Progenitor cell of endocrine pancreas (in vitro differentiated cells): ENCODE measurements around the gene UAP1. TPM values are rescaled to one million over a fixed set of nuclear protein-coding genes. Genes with fewer than 3 reads are reported as not detected.

Experiments
- DNase-seq: peaks from one replicate; pipeline ENCODE4 v3.0.0; 2021; ENCODE audit warnings: low spot score; ENCODE audit not compliant: unreplicated experiment
- H3K27ac Mint-ChIP-seq: 2 replicates; pipeline ENCODE4 v1.8.0; 2021; ENCODE audit warnings: mild to moderate bottlenecking, moderate library complexity, mixed read lengths
- H3K27me3 Mint-ChIP-seq: 2 replicates; pipeline ENCODE4 v1.8.0; 2021; ENCODE audit warnings: mixed read lengths
- H3K36me3 Mint-ChIP-seq: 2 replicates; pipeline ENCODE4 v1.8.0; 2022; ENCODE audit warnings: mixed read lengths; ENCODE audit not compliant: insufficient read depth
- H3K4me1 Mint-ChIP-seq: 2 replicates; pipeline ENCODE4 v1.8.0; 2021; ENCODE audit warnings: low read depth, mixed read lengths
- H3K4me3 Mint-ChIP-seq: 2 replicates; pipeline ENCODE4 v1.8.0; 2021; ENCODE audit warnings: low read depth, mild to moderate bottlenecking, moderate library complexity, mixed read lengths
- H3K9me3 Mint-ChIP-seq: 2 replicates; pipeline ENCODE4 v1.8.0; 2021; ENCODE audit warnings: low read depth, mixed read lengths
- total RNA-seq: library from RNA; stranded (reverse); gene quantifications from 2 replicates; pipeline ENCODE4 v1.2.1, GENCODE V29; 2021
- TF ChIP-seq, protein P1 (sequence below): fragments of 200-600 bp; sonication (generic); IDR thresholded peaks from one replicate; pipeline ENCODE4 v1.5.0; 2021; ENCODE audit warnings: antibody characterized with exemption, mild to moderate bottlenecking; ENCODE audit not compliant: unreplicated experiment

UAP1 gene
- total RNA-seq, 1 donor from 2014 or later = 30.8 TPM

DNA sequence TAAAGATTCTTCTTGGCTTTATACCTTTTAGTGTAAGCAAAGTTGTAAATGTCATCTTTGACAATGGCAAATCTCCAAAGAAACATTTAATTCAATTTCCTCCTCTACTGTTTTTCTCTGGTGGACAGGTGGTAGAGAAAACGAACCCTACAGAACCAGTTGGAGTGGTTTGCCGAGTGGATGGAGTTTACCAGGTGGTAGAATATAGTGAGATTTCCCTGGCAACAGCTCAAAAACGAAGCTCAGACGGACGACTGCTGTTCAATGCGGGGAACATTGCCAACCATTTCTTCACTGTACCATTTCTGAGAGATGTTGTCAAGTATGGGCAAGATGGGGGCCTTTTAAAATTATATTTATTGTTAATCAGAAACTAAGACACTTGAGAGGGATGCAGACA is 25.8 kb downstream of the UAP1 start:
- H3K9me3 Mint-ChIP-seq = no peaks in the 10 kb centered on the region
- no peak for DNase-seq
- H3K4me1 Mint-ChIP-seq = no peaks in the 10 kb centered on the region
- TF ChIP-seq, protein P1, sequence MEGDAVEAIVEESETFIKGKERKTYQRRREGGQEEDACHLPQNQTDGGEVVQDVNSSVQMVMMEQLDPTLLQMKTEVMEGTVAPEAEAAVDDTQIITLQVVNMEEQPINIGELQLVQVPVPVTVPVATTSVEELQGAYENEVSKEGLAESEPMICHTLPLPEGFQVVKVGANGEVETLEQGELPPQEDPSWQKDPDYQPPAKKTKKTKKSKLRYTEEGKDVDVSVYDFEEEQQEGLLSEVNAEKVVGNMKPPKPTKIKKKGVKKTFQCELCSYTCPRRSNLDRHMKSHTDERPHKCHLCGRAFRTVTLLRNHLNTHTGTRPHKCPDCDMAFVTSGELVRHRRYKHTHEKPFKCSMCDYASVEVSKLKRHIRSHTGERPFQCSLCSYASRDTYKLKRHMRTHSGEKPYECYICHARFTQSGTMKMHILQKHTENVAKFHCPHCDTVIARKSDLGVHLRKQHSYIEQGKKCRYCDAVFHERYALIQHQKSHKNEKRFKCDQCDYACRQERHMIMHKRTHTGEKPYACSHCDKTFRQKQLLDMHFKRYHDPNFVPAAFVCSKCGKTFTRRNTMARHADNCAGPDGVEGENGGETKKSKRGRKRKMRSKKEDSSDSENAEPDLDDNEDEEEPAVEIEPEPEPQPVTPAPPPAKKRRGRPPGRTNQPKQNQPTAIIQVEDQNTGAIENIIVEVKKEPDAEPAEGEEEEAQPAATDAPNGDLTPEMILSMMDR = no peak
- H3K27ac Mint-ChIP-seq = no peak overlapping the region
- H3K36me3 Mint-ChIP-seq = peaks cover 10% of the 10 kb centered on the region
- H3K27me3 Mint-ChIP-seq = no peaks in the 10 kb centered on the region
- no peak overlapping the region for H3K4me3 Mint-ChIP-seq

DNA sequence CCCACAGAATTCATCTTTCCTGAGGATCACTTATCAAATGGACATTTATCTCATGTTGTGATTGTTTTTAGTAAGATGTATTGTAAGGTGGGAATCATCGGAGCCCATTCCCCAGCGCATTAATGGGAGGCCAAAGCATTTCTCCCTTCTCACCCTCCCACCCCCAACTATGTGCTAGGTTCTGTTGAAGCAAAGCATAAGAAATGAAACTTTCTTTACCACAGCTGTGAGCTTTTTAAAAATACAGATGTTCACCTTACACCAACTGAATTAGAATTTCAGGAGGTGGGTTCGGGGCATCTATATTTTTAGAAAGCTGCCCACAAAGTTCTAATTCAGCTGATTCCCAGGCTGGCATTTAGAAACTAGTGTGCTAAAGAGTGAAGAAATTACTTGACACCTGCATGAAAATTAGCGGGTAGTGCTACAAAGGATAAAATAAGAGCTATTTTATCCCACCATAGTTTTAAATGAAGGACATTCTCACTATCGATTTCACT is 26.3 kb downstream of the UAP1 start:
- peaks cover 13% of the 10 kb centered on the region for H3K36me3 Mint-ChIP-seq
- no peak overlapping the region for H3K4me3 Mint-ChIP-seq
- TF ChIP-seq, protein P1 = no peak
- H3K27ac Mint-ChIP-seq = no peak overlapping the region
- H3K4me1 Mint-ChIP-seq = no peaks in the 10 kb centered on the region
- H3K9me3 Mint-ChIP-seq = no peaks in the 10 kb centered on the region
- no peaks in the 10 kb centered on the region for H3K27me3 Mint-ChIP-seq
- no peak for DNase-seq

DNA sequence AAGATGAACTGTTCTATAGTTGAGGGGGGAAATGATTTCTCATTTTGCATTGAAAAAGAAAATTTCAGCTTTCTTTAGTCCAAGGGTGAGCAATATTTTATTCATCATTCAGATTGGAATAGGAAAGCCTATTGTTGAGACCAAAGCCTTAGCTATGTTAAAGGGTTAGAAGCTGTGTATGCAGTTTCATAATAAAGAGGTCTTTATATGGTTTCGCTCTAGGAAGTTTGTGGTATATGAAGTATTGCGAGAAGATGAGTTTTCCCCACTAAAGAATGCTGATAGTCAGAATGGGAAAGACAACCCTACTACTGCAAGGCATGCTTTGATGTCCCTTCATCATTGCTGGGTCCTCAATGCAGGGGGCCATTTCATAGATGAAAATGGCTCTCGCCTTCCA is 28.6 kb downstream of the UAP1 start:
- Mint-ChIP-seq H3K4me3 (no peak overlapping the region), H3K27me3 (no peaks in the 10 kb centered on the region), H3K36me3 (peaks cover 13% of the 10 kb centered on the region), H3K4me1 (no peaks in the 10 kb centered on the region), H3K27ac (no peak overlapping the region), H3K9me3 (no peaks in the 10 kb centered on the region)
- TF ChIP-seq, protein P1 = no peak
- no peak for DNase-seq

DNA sequence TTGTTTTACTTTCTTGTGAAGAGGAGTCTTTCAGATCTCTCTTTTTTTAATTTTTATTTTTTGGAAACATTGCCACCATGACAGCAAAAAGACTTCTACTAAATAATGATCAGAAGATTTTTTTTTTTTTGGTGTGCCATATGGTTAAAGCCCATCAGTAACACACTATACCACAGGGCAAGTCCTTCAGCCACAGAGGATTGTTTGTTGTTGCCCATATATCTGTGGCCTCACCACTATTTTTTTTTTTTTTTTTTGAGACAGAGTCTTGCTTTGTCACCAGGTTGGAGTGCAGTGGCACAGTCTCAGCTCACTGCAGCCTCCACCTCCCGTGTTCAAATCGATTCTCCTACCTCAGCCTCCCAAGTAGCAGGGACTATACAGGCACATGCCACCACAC is 29.2 kb downstream of the UAP1 start:
- no peaks in the 10 kb centered on the region for H3K9me3 Mint-ChIP-seq
- TF ChIP-seq, protein P1 = no peak
- H3K36me3 Mint-ChIP-seq = peaks cover 13% of the 10 kb centered on the region
- H3K27me3 Mint-ChIP-seq = no peaks in the 10 kb centered on the region
- DNase-seq = no peak
- H3K27ac Mint-ChIP-seq = no peak overlapping the region
- no peaks in the 10 kb centered on the region for H3K4me1 Mint-ChIP-seq
- no peak overlapping the region for H3K4me3 Mint-ChIP-seq

DNA sequence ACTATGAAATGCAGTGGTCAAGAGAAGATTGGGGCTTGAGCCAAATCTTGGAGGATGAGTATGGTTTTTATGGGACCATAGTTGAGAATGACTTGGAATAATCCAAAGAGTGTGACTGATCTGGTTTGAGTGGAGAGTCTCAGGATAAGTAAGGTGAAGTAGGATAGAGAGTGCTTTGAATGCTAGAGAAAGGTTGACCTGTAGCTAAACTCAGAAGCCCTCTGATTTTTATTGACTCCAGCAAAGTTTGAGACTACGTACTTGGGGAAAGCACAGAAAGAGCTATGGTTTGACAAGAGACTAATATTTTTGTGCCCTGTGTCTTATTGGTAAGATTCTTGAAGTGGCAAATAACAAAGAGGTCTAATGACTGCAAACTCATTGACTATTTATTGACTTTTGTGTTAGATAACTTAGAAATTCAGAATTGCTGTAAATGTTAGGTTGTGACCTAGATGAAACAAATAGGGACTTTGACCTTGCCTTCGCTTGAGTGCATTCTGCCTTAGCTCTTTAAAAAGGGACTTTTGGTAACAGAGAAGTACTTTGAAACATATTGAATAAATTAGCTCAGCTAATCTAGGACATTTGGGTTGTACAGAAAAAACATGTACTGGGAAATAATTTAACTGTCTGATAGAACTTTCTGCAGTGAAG is 35.1 kb downstream of the UAP1 start:
- Mint-ChIP-seq H3K4me1 (peaks cover 8% of the 10 kb centered on the region), H3K4me3 (no peak overlapping the region), H3K9me3 (no peaks in the 10 kb centered on the region), H3K27me3 (no peaks in the 10 kb centered on the region), H3K36me3 (peaks cover 17% of the 10 kb centered on the region), H3K27ac (peak overlapping the region; percentile 74)
- no peak for DNase-seq
- TF ChIP-seq, protein P1 = no peak
